ENCODE measurements around the gene ALDOA.
A peak's percentile ranks its signal among the peaks of the same experiment; 100 is the strongest.

Gene ALDOA

GRCh38 chr16:30041841-30042240 is 23.7 kb upstream of the ALDOA start:
- DNase-seq = peak in 1 of 2 experiments; percentile 68

GRCh38 chr16:30046178-30046577 is 19.4 kb upstream of the ALDOA start:
- no peak for DNase-seq

- DNase-seq = no peak
These were observed 19.0 kb upstream of the ALDOA start for GRCh38 chr16:30046588-30046987.

- no peak for DNase-seq
These were observed 15.7 kb upstream of the ALDOA start for GRCh38 chr16:30049871-30050270.

- no peak for DNase-seq
These were observed 14.0 kb upstream of the ALDOA start for GRCh38 chr16:30051518-30051917.

- DNase-seq = peak; percentile 83 to 93
These were observed 12.7 kb upstream of the ALDOA start for GRCh38 chr16:30052671-30053372.

- no peak for DNase-seq
These were observed 12.1 kb upstream of the ALDOA start for GRCh38 chr16:30053376-30054015.

- peak; percentile 26 to 55 for DNase-seq
These were observed 11.1 kb upstream of the ALDOA start for GRCh38 chr16:30054451-30054850.

GRCh38 chr16:30054959-30055553 is 10.5 kb upstream of the ALDOA start:
- peak in 1 of 2 experiments; percentile 54 for DNase-seq

- peak; percentile 82 to 85 for DNase-seq
These were observed 5.2 kb upstream of the ALDOA start for GRCh38 chr16:30060346-30060745.

- DNase-seq = peak; percentile 82 to 88
These were observed 4.6 kb upstream of the ALDOA start for GRCh38 chr16:30060836-30061554.

GRCh38 chr16:30063278-30063892 is 2.2 kb upstream of the ALDOA start:
- no peak for DNase-seq

GRCh38 chr16:30063893-30064728 is 1.4 kb upstream of the ALDOA start:
- peak; percentile 62 to 91 for DNase-seq

GRCh38 chr16:30064729-30065101 is 845 bp upstream of the ALDOA start:
- peak in 1 of 2 experiments; percentile 73 for DNase-seq

- no peak for DNase-seq
These were observed 592 bp downstream of the ALDOA start for GRCh38 chr16:30065943-30066760.

GRCh38 chr16:30066761-30067583 is 1.4 kb downstream of the ALDOA start:
- DNase-seq = no peak

GRCh38 chr16:30067584-30067916 is 2.0 kb downstream of the ALDOA start:
- no peak for DNase-seq

GRCh38 chr16:30068333-30068732 is 2.8 kb downstream of the ALDOA start:
- DNase-seq = no peak

GRCh38 chr16:30068750-30069610 is 3.4 kb downstream of the ALDOA start:
- DNase-seq = peak in 1 of 2 experiments; percentile 35

All from NCI-H524 (cell line).